Activated CD4-positive, alpha-beta T cell treated with anti-CD3 and anti-CD28 coated beads for 36 hours (primary cell): ENCODE results near the gene PCK1. TPM values are rescaled to one million over a fixed set of nuclear protein-coding genes. Genes with fewer than 3 reads are reported as not detected.

Experiments used
- ATAC-seq: fragments of 200-7000 bp; cut with Tn5 transposase; one replicate; pipeline ENCODE4 v1.10.0; 2021; ENCODE audit warnings: mild to moderate bottlenecking, moderate library complexity
- CTCF ChIA-PET: fragments of 350-600 bp; sonication (Branson Sonifier 250); formaldehyde crosslinking; loops from one replicate; lab custom pipeline; 2021; ENCODE audit warnings: antibody characterized with exemption; lab: Charles Lee
- POLR2A ChIA-PET: fragments of 350-600 bp; sonication (Branson Sonifier 250); formaldehyde crosslinking; loops from one replicate; lab custom pipeline; 2021; ENCODE audit warnings: antibody characterized with exemption, inconsistent platforms; lab: Charles Lee
- DNase-seq: peaks from one replicate; pipeline ENCODE4 v3.0.0-alpha.2; 2020
- H3K27ac Mint-ChIP-seq: one replicate; pipeline ENCODE4 v1.8.0; 2021; ENCODE audit warnings: mixed read lengths
- H3K27me3 Mint-ChIP-seq: one replicate; pipeline ENCODE4 v1.8.0; 2021; ENCODE audit warnings: mixed read lengths
- H3K36me3 Mint-ChIP-seq: one replicate; pipeline ENCODE4 v1.8.0; 2021; ENCODE audit warnings: low read depth, mixed read lengths
- H3K4me1 Mint-ChIP-seq: one replicate; pipeline ENCODE4 v1.8.0; 2021; ENCODE audit warnings: mixed read lengths
- H3K4me3 Mint-ChIP-seq: one replicate; pipeline ENCODE4 v1.8.0; 2021; ENCODE audit warnings: mild to moderate bottlenecking, moderate library complexity, mixed read lengths
- H3K9me3 Mint-ChIP-seq: one replicate; pipeline ENCODE4 v1.8.0; 2021; ENCODE audit warnings: low read depth, mixed read lengths
- intact Hi-C, 2 experiments: fragments of 100-400 bp; cut with DNase I in 1 of 2; cut with micrococcal nuclease in 1 of 2; formaldehyde crosslinking; loops; one replicate each; pipeline versions ENCODE4 v1.14.2 to v1.15.1; 2022 to 2024; cut with DNase I, micrococcal nuclease
- total RNA-seq, 2 experiments: library from RNA; stranded (reverse); gene quantifications; one replicate each; pipeline ENCODE4 v1.2.3, GENCODE V29; 2021

PCK1 gene
- total RNA-seq, 2 experiments from 2014 or later: not detected

DNA sequence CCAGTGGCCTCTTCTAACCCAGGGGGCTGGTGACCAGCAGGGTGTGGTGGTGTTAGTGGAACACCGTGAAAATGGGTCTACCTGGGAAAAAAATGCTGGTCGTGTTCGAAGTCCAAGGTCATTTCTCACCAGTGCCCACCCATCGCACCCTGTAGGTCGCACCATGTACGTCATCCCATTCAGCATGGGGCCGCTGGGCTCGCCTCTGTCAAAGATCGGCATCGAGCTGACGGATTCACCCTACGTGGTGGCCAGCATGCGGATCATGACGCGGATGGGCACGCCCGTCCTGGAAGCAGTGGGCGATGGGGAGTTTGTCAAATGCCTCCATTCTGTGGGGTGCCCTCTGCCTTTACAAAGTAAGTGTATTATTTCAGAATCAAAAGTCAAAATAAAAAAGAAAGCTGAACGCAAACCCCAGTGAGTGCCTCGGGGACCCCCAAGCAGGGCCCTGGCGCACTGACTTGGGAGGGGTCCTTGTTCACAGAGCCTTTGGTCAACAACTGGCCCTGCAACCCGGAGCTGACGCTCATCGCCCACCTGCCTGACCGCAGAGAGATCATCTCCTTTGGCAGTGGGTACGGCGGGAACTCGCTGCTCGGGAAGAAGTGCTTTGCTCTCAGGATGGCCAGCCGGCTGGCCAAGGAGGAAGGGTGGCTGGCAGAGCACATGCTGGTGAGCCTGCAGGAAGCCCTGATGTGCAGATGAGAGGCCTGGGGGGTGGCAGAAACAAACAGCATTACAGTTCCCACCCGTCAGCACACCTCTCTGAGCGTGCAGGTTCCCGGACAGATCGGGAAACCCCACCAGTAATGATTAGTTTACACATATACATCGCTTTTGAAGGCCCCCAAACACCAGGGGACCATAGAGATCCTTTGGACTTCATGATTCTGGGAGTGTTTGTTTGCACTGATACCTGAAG lies 1.9 kb downstream of the PCK1 start:
- no peak for DNase-seq
- Mint-ChIP-seq H3K4me3 (no peak overlapping the region), H3K36me3 (no peaks in the 10 kb centered on the region), H3K27ac (no peak overlapping the region), H3K27me3 (peaks cover 16% of the 10 kb centered on the region), H3K4me1 (no peaks in the 10 kb centered on the region), H3K9me3 (no peaks in the 10 kb centered on the region)
- intact Hi-C loops: no loop called here
- ChIA-PET CTCF (no interaction called here), POLR2A (no interaction called here)
- no peak for ATAC-seq

DNA sequence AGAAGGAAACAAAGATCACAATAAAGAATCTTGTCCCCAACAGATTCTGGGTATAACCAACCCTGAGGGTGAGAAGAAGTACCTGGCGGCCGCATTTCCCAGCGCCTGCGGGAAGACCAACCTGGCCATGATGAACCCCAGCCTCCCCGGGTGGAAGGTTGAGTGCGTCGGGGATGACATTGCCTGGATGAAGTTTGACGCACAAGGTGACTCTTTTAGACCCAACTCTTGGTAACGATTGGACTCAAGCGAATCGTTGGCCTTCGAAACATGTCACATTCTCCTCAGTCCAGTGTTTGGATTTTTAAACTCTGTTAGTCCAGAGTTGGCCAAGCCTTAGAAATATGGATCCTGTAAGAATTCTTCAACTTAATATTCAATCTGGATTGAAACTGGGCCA lies 2.6 kb downstream of the PCK1 start:
- H3K9me3 Mint-ChIP-seq: no peaks in the 10 kb centered on the region
- CTCF ChIA-PET: no interaction called here
- H3K27me3 Mint-ChIP-seq: peaks cover 18% of the 10 kb centered on the region
- DNase-seq: no peak
- H3K4me3 Mint-ChIP-seq: no peak overlapping the region
- no peaks in the 10 kb centered on the region for H3K36me3 Mint-ChIP-seq
- no peak overlapping the region for H3K27ac Mint-ChIP-seq
- H3K4me1 Mint-ChIP-seq: no peaks in the 10 kb centered on the region
- ATAC-seq: no peak
- POLR2A ChIA-PET: no interaction called here
- intact Hi-C loops: no loop called here

DNA sequence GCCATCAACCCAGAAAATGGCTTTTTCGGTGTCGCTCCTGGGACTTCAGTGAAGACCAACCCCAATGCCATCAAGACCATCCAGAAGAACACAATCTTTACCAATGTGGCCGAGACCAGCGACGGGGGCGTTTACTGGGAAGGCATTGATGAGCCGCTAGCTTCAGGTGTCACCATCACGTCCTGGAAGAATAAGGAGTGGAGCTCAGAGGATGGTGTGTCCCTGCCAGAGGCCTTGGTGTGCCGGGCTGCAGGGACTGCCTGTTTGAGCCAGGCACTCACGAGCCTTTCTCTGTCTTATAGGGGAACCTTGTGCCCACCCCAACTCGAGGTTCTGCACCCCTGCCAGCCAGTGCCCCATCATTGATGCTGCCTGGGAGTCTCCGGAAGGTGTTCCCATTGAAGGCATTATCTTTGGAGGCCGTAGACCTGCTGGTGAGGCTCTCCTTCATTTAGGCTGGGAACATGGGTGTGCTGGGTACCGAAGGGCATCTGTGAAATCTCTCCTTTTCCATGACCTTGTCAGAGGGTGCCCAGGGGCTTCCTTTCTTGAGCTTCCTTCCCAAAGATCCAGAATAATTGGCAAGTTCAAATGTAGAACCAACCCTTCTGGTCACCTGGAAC lies 3.4 kb downstream of the PCK1 start:
- intact Hi-C loops: no loop called here
- DNase-seq: no peak
- Mint-ChIP-seq H3K27ac (no peak overlapping the region), H3K4me1 (no peaks in the 10 kb centered on the region), H3K27me3 (peaks cover 17% of the 10 kb centered on the region), H3K9me3 (no peaks in the 10 kb centered on the region), H3K36me3 (no peaks in the 10 kb centered on the region), H3K4me3 (no peak overlapping the region)
- ChIA-PET POLR2A (no interaction called here), CTCF (interaction anchor here (0.7 to 0.9 kb wide), 2 partner anchors 17 to 19 kb away, joined by 3 read pairs; no protein-coding TSS in a partner anchor)
- no peak for ATAC-seq

DNA sequence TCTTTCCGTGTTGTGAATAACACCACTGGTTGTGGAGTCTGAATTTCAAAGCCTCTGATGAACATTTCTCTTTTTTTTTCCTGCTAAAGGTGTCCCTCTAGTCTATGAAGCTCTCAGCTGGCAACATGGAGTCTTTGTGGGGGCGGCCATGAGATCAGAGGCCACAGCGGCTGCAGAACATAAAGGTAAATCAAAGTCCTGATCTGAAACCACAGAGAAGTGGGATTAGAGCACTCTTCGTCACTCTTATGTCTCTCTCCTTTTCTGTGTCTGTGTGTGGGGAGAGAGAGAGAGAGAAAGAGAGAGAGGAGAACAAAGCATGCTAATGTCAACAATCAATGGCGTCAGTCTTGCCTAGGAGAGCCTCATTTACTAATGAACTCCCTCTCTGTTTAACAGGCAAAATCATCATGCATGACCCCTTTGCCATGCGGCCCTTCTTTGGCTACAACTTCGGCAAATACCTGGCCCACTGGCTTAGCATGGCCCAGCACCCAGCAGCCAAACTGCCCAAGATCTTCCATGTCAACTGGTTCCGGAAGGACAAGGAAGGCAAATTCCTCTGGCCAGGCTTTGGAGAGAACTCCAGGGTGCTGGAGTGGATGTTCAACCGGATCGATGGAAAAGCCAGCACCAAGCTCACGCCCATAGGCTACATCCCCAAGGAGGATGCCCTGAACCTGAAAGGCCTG lies 4.2 kb downstream of the PCK1 start:
- CTCF ChIA-PET: interaction anchor here (0.7 to 0.9 kb wide), 2 partner anchors 16 to 18 kb away, joined by 3 read pairs; no protein-coding TSS in a partner anchor

DNA sequence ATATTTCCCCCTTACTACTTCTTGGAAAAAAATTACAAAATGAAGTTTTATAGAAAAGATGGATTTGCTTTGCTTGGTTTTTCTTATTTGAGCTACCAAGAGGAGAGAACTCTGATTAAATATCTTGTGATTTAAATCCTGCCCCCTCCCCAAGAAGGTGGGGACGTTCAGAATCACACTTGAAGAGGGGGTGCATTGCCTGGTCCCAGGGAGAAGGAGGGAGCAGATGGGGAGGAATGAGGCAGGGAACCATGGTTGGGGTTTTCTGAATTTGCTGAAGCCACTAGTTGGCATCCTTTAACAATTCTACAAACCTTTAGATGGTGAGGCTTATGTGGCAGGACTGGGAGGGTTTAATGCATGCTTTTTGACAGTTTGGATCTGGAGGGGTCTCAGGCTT lies 5.5 kb downstream of the PCK1 start:
- Mint-ChIP-seq H3K4me3 (no peak overlapping the region), H3K27ac (no peak overlapping the region)

More for the DNA sequence above, 4.2 kb downstream of the PCK1 start:
- Mint-ChIP-seq H3K27ac (no peak overlapping the region), H3K4me3 (no peak overlapping the region), H3K27me3 (peaks cover 15% of the 10 kb centered on the region), H3K4me1 (no peaks in the 10 kb centered on the region), H3K36me3 (no peaks in the 10 kb centered on the region), H3K9me3 (no peaks in the 10 kb centered on the region)
- POLR2A ChIA-PET: no interaction called here
- no peak for DNase-seq
- ATAC-seq: no peak
- intact Hi-C loops: no loop called here

DNA sequence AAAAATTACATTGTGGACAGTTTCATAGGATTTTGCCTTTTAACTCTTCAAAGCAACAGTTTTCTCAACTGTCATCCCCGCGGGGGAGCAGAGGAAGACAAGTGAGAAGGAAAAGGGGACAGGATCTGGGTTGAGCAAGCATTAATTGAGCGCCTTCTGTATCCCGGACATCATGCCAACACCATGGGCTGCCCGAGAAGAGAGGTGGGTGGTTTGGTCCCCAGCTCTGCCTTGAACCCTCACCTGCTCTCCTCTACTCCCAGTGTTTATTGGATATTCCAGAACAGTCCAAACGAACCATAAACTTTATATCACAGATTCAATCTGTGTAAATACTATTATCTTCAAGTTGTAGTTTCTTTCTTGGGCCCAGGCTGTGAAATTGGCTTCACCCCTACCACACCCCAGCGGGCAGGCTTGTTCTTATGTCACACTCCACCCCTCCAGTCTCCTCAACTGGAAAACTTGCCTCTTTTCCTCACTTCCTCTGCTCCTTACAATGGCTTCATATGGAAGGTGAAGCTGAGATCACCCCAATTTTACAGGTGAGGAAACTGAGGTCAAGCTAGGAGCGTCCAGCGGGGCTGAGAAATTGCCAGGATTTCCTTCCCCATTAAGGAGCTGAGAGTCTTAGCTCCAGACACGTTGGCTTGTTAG lies 6.0 kb downstream of the PCK1 start:
- DNase-seq: no peak
- Mint-ChIP-seq H3K27me3 (peaks cover 11% of the 10 kb centered on the region), H3K4me3 (no peak overlapping the region), H3K36me3 (no peaks in the 10 kb centered on the region), H3K27ac (no peak overlapping the region), H3K9me3 (no peaks in the 10 kb centered on the region), H3K4me1 (no peaks in the 10 kb centered on the region)
- CTCF ChIA-PET: interaction anchor here (0.7 kb wide), 1 partner anchor 21 kb away, joined by 3 read pairs; no protein-coding TSS in a partner anchor
- no peak for ATAC-seq
- intact Hi-C loops: no loop called here
- POLR2A ChIA-PET: no interaction called here

More for the DNA sequence above, 5.5 kb downstream of the PCK1 start:
- ATAC-seq (no peak), DNase-seq (no peak)
- Mint-ChIP-seq H3K9me3 (no peaks in the 10 kb centered on the region), H3K36me3 (no peaks in the 10 kb centered on the region), H3K27me3 (peaks cover 13% of the 10 kb centered on the region), H3K4me1 (no peaks in the 10 kb centered on the region)
- ChIA-PET CTCF (no interaction called here), POLR2A (no interaction called here)
- intact Hi-C loops: no loop called here

DNA sequence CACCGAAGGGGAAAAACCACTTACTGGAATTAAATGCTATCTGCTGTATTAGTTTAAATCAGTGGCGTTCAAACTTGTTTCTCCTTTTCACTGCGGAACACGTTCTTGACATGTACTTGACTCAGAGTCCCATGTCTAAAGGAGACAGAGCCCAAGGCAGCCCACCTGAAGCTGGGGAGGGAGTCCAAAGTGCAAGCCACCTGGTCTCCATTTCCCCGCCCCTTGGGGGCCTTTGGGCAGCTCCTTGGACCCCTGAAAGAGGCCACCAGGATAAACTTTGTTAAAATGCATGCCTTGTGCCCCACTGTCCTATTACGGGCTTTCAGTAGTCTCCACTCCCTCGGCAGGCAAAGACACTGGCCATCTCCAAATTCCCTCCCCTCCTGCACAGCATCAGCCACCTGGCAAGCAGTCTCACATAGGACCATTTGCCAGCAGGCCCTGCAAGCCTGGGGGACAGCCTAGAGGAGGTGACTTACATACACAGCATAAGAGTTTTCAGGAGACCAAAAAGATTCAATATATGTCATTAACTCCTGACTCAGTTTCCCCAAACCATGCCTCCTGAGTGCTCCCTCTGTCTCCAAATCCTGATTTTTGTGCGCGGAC lies 6.7 kb downstream of the PCK1 start:
- CTCF ChIA-PET: interaction anchor here (0.6 to 0.7 kb wide), 2 partner anchors 20 to 1104 kb away, joined by 3 to 4 read pairs; no protein-coding TSS in a partner anchor
- H3K36me3 Mint-ChIP-seq: no peaks in the 10 kb centered on the region
- H3K27ac Mint-ChIP-seq: no peak overlapping the region
- POLR2A ChIA-PET: no interaction called here
- ATAC-seq (no peak), DNase-seq (no peak)
- H3K9me3 Mint-ChIP-seq: no peaks in the 10 kb centered on the region
- no peak overlapping the region for H3K4me3 Mint-ChIP-seq
- no peaks in the 10 kb centered on the region for H3K4me1 Mint-ChIP-seq
- intact Hi-C loops: no loop called here
- peaks cover 10% of the 10 kb centered on the region for H3K27me3 Mint-ChIP-seq

DNA sequence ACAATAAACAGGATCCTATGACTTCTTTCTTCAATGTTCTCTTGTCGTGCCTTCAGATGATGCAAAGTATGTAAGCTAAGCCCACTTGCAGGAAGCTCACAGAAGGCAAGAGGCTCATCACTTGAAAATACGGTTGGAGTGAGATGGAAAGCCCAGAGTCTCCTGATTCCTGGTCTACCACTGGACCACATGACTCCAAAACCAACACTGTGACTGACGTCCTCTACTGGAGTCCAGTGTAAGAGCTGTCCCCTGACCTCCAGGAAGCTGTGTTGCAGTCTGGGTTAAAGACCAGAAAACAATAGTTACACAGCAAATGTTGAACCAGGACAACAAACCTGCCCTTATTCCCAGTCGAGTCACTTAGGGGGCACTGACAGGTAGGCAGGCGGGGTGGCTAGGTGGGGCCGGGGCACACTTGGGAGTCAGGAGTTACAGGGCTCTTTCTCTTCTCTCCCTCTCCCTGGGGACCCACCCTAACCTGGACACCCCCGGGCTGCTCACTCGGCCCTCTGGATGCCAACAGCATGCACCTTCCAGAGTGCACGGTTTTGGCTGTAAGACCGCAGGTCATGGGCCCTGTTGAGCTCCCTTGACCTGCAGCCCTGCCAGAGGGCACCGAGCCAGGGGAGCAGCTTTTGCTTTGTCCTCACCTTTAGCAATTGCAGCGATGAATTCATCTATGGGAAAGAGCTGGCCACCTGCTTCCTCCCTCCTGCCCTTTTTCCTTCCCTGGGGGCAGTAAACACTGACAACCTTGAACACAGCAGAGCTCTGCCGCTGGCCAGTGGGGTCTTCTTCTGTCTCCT lies 7.4 kb downstream of the PCK1 start:
- H3K27me3 Mint-ChIP-seq: peaks cover 10% of the 10 kb centered on the region
- POLR2A ChIA-PET: no interaction called here

DNA sequence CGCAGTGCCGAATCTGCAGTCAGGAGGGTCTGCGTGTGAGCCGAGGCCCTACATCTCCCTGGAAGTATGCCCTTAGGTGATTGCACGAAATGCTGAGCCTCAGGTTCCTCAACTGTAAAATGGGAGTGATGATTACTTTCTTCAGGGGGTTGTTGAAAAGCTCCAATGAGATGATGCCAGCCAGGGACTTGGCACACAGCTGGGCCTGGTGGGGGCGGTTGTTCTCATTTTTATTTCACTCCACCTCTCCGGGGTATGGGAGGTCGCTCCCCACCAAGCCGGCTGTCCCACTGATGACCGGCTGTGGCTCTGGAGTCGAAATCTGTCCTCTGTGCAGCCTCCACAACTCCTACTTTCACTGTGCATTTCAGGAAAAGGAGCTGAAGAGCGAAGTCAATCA lies 8.1 kb downstream of the PCK1 start:
- DNase-seq (no peak), ATAC-seq (no peak)
- Mint-ChIP-seq H3K27me3 (peaks cover 10% of the 10 kb centered on the region), H3K36me3 (no peaks in the 10 kb centered on the region), H3K4me3 (no peak overlapping the region), H3K27ac (no peak overlapping the region), H3K9me3 (no peaks in the 10 kb centered on the region), H3K4me1 (no peaks in the 10 kb centered on the region)
- intact Hi-C loops: no loop called here
- CTCF ChIA-PET: interaction anchor here (0.6 kb wide), 1 partner anchor 218 kb away, joined by 3 read pairs; no protein-coding TSS in a partner anchor
- POLR2A ChIA-PET: no interaction called here

More for the DNA sequence above, 7.4 kb downstream of the PCK1 start:
- Mint-ChIP-seq H3K4me1 (no peaks in the 10 kb centered on the region), H3K9me3 (no peaks in the 10 kb centered on the region), H3K27ac (no peak overlapping the region), H3K4me3 (no peak overlapping the region), H3K36me3 (no peaks in the 10 kb centered on the region)
- ATAC-seq (no peak), DNase-seq (no peak)
- CTCF ChIA-PET: interaction anchor here (0.6 kb wide), 2 partner anchors 219 to 1105 kb away, joined by 3 to 4 read pairs; no protein-coding TSS in a partner anchor
- intact Hi-C loops: no loop called here

DNA sequence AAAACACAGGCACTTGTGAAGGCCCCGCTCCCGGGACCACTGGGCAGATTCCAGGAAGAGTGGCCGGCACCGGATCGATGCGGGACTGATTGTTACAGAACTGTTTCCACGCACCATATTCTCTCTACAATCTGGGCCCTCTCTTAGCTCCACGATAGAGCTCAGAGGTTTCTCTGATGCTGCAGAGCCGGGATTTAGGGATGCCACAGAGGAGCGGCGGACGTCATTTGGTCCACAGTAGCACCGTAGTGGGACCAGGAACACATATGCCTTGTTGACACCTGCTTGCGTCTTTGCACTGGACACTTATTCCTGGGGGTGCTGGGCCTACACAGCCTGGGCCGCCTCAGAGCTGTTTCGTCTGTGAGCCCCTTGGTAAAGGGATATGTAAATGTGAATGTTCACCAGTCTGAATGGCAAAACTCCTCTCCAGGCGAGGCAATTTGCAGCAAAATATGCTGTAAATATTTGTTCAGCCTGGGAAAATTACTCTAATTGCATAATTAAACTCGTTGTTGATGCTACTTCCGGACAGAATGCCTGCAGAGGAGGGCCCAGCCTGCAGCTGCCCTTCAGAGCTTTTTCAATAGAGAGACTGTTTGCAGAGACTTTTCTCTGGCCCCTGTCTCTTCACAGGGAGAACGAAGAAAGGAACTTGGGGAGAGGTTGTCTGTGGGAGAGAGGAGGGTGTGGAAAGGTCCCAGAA lies 9.4 kb downstream of the PCK1 start:
- ATAC-seq (no peak), DNase-seq (no peak)
- Mint-ChIP-seq H3K4me1 (no peaks in the 10 kb centered on the region), H3K36me3 (no peaks in the 10 kb centered on the region), H3K27ac (no peak overlapping the region), H3K4me3 (no peak overlapping the region), H3K9me3 (no peaks in the 10 kb centered on the region), H3K27me3 (peaks cover 10% of the 10 kb centered on the region)
- ChIA-PET CTCF (interaction anchor here (1.3 kb wide), 1 partner anchor 23 kb away, joined by 3 read pairs; no protein-coding TSS in a partner anchor), POLR2A (no interaction called here)
- intact Hi-C loops: no loop called here
